Pancreas (tissue), 10 donors: Measurements from ENCODE around the gene INO80. TPM values are rescaled to one million over a fixed set of nuclear protein-coding genes. Genes with fewer than 3 reads are reported as not detected.

Source experiments
- ATAC-seq, 4 donors: fragments of 200-7000 bp; cut with Tn5 transposase; one replicate each; pipeline versions ENCODE4 v1.8.0 to v1.9.1; 2020; ENCODE audit warnings: mild to moderate bottlenecking in 4 of 4, moderate library complexity in 4 of 4
- DNase-seq, 6 donors: peaks; one replicate each; pipeline ENCODE4 v3.0.0-alpha.2; 2020
- FAIRE-seq: peaks from 2 replicates; lab custom pipeline; 2012; peaks lifted over from hg19 to GRCh38; lab: Jason Lieb, UNC
- H3K27ac ChIP-seq, 4 donors: fragments of 200-600 bp; sonication (generic); 1 replicate in 3 of 4; 2 replicates in 1 of 4; pipeline versions ENCODE4 v1.5.0 to v1.8.0; 2020
- H3K27me3 ChIP-seq, 4 donors: fragments of 200-600 bp; one replicate each; pipeline ENCODE4 v1.8.0; 2021
- H3K36me3 ChIP-seq, 3 donors: fragments of 200-600 bp; sonication (generic) in 1 of 3; one replicate each; pipeline versions ENCODE4 v1.5.0 to v1.8.0; 2020 to 2021
- H3K4me1 ChIP-seq, 3 donors: fragments of 200-600 bp; one replicate each; pipeline ENCODE4 v1.8.0; 2021
- H3K4me3 ChIP-seq, 4 donors: fragments of 200-600 bp; sonication (generic) in 2 of 4; one replicate each; pipeline versions ENCODE4 v1.5.0 to v1.8.0; 2020 to 2021
- H3K9me3 ChIP-seq, 4 donors: fragments of 200-600 bp; one replicate each; pipeline ENCODE4 v1.8.0; 2021
- CTCF ChIP-seq, 4 donors: fragments of 200-600 bp; sonication (generic) in 3 of 4; IDR thresholded peaks; one replicate each; pipeline versions ENCODE4 v1.5.0 to v1.8.0; 2021; ENCODE audit warnings: antibody characterized with exemption in 4 of 4
- WGBS, 2 donors: extraction: QIAGEN DNeasy Blood & Tissue Kit; methylation state at CpG; one replicate each; pipeline ENCODE4 v1.1.7; 2013; 5-methylcytosine and 5-hydroxymethylcytosine counted together
- intact Hi-C, 3 donors: fragments of 100-400 bp; cut with DNase I; formaldehyde crosslinking; loops; one replicate each; pipeline versions ENCODE4 v1.11.1 to v1.14.2; 2022
- polyA plus RNA-seq, 2 donors: library from polyadenylated mRNA; stranded (reverse); fragments of 200-250 nt; gene quantifications; one replicate each; pipeline ENCODE4 v1.2.3, GENCODE V29; 2013
- total RNA-seq, 6 donors: library from RNA; stranded (reverse); fragmentation: NEBNext Ultra II Directional in 4 of 6; extraction: Animal tissue kit (Norgen Biotek cat#: 25700) in 4 of 6; gene quantifications; one replicate each; pipeline versions ENCODE4 v1.2.1 to v1.2.4, GENCODE V29; 2021 to 2023
- donor health status: healthy with polysubstance abuse.
- donor health status: DM: no; HTN: no; CAD: no; lungs with moderate emphysema.
- donor health status: DM: no; HTN: no; CAD: no.
- donor health status: control.
- donor health status: control.
- donor health status: Bipolar disorder and iron deficiency.
- donor health status: DM: yes; HTN: yes; CAD: no.
- donor health status: DM: no; HTN: no; CAD: no.
- donor health status: DM: no; HTN: no; CAD: no.
- donor health status: DM: yes; HTN: yes; CAD: no.

The INO80 gene
- total and polyA plus RNA-seq, 8 donors = 4.7 to 11.7 (median 7.5) TPM

- no peak for ATAC-seq
- 72 to 77% methylated on average over 15 of the region's 15 CpGs for WGBS, 2 donors
These were observed 44.7 kb upstream of the INO80 start for GRCh38 chr15:41160639-41161315.

GRCh38 chr15:41154412-41154811, 38.3 kb upstream of the INO80 start:
- TF ChIP-seq CTCF (IDR thresholded peaks at IDR 0.05) = no peak
- FAIRE-seq (no peak), DNase-seq (no peak), ATAC-seq (no peak)
- no peak overlapping the region for H3K4me3 ChIP-seq
- no peaks in the 10 kb centered on the region for H3K4me1 ChIP-seq
- no peak overlapping the region for H3K27ac ChIP-seq
- intact Hi-C loops = no loop called here
- no peaks in the 10 kb centered on the region for H3K27me3 ChIP-seq
- H3K36me3 ChIP-seq = no peaks in the 10 kb centered on the region
- whole genome bisulfite sequencing, 2 donors = 71 to 76% methylated on average over 2 of the region's 2 CpGs
- H3K9me3 ChIP-seq = no peaks in the 10 kb centered on the region

More at GRCh38 chr15:41160639-41161315, 44.7 kb upstream of the INO80 start:
- no peak for DNase-seq
- no peak for FAIRE-seq
- Histone ChIP-seq H3K9me3 (no peaks in the 10 kb centered on the region), H3K4me1 (no peaks in the 10 kb centered on the region), H3K4me3 (no peak overlapping the region), H3K36me3 (no peaks in the 10 kb centered on the region), H3K27ac (peak overlapping the region in 1 of 4 donors; percentile 33), H3K27me3 (no peaks in the 10 kb centered on the region)
- no peak for TF ChIP-seq CTCF (IDR thresholded peaks at IDR 0.05)
- intact Hi-C loops = no loop called here

GRCh38 chr15:41153733-41154132, 37.7 kb upstream of the INO80 start:
- no peak for FAIRE-seq
- no peak for ATAC-seq
- WGBS, 2 donors = 73 to 81% methylated on average over 5 of the region's 5 CpGs
- TF ChIP-seq CTCF (IDR thresholded peaks at IDR 0.05) = no peak
- intact Hi-C loops = no loop called here
- no peak overlapping the region for H3K27ac ChIP-seq
- H3K9me3 ChIP-seq = no peaks in the 10 kb centered on the region
- no peaks in the 10 kb centered on the region for H3K36me3 ChIP-seq
- H3K27me3 ChIP-seq = no peaks in the 10 kb centered on the region
- no peak overlapping the region for H3K4me3 ChIP-seq
- DNase-seq = no peak
- H3K4me1 ChIP-seq = no peaks in the 10 kb centered on the region

GRCh38 chr15:41151451-41152005, 35.4 kb upstream of the INO80 start:
- TF ChIP-seq CTCF (IDR thresholded peaks at IDR 0.05) = no peak
- intact Hi-C loops = no loop called here
- Histone ChIP-seq H3K36me3 (no peaks in the 10 kb centered on the region), H3K27ac (no peak overlapping the region), H3K4me1 (no peaks in the 10 kb centered on the region), H3K27me3 (no peaks in the 10 kb centered on the region), H3K9me3 (no peaks in the 10 kb centered on the region), H3K4me3 (no peak overlapping the region)
- 96 to 97% methylated on average over 33 to 37 of the region's 37 CpGs for WGBS, 2 donors
- FAIRE-seq (no peak), DNase-seq (no peak), ATAC-seq (no peak)

- Histone ChIP-seq H3K27me3 (no peaks in the 10 kb centered on the region), H3K9me3 (no peaks in the 10 kb centered on the region), H3K4me1 (no peaks in the 10 kb centered on the region), H3K4me3 (no peak overlapping the region), H3K36me3 (no peaks in the 10 kb centered on the region), H3K27ac (no peak overlapping the region)
- TF ChIP-seq CTCF (IDR thresholded peaks at IDR 0.05) = no peak
- no peak for DNase-seq
- FAIRE-seq = no peak
- intact Hi-C loops = no loop called here
- ATAC-seq = no peak
- 84% methylated on average over 4 of the region's 4 CpGs for WGBS, 2 donors
These were observed 34.2 kb upstream of the INO80 start for GRCh38 chr15:41150279-41150678.
